PFSK-1 (cell line): ENCODE measurements around the gene DAND5.

ENCODE experiments used
- FOXP2 ChIP-seq: optimal IDR thresholded peaks from 2 replicates; pipeline ENCODE3; 2011; ENCODE audit warnings: borderline replicate concordance, control low read depth, inconsistent platforms; ENCODE audit not compliant: insufficient read depth; ENCODE audit errors: extremely low read length, extremely low read depth
- POLR2AphosphoS5 ChIP-seq: IDR thresholded peaks from 2 replicates; pipeline ENCODE4 v1.6.1; 2012; ENCODE audit warnings: low read depth, mild to moderate bottlenecking, control low read depth, low read length, moderate library complexity
- SIN3A ChIP-seq: IDR thresholded peaks from 2 replicates; pipeline ENCODE4 v1.6.1; 2012; ENCODE audit warnings: mild to moderate bottlenecking, low read length, moderate library complexity, borderline replicate concordance; ENCODE audit not compliant: insufficient read depth
- TAF1 ChIP-seq: IDR thresholded peaks from 2 replicates; pipeline ENCODE4 v1.6.1; 2012; ENCODE audit warnings: low read length, control low read depth, borderline replicate concordance; ENCODE audit not compliant: insufficient read depth
- TF ChIP-seq, protein P1 (sequence below), 2 experiments: IDR thresholded peaks; 2 replicates each; pipeline versions ENCODE4 v1.6.1 to v1.8.0; 2011 to 2012; ENCODE audit warnings: low read depth in 2 of 2, low read length in 2 of 2, control low read depth in 1 of 2, inconsistent platforms in 1 of 2, mild to moderate bottlenecking in 1 of 2, moderate library complexity in 1 of 2; ENCODE audit not compliant: insufficient read depth in 1 of 2

DAND5 gene

DNA sequence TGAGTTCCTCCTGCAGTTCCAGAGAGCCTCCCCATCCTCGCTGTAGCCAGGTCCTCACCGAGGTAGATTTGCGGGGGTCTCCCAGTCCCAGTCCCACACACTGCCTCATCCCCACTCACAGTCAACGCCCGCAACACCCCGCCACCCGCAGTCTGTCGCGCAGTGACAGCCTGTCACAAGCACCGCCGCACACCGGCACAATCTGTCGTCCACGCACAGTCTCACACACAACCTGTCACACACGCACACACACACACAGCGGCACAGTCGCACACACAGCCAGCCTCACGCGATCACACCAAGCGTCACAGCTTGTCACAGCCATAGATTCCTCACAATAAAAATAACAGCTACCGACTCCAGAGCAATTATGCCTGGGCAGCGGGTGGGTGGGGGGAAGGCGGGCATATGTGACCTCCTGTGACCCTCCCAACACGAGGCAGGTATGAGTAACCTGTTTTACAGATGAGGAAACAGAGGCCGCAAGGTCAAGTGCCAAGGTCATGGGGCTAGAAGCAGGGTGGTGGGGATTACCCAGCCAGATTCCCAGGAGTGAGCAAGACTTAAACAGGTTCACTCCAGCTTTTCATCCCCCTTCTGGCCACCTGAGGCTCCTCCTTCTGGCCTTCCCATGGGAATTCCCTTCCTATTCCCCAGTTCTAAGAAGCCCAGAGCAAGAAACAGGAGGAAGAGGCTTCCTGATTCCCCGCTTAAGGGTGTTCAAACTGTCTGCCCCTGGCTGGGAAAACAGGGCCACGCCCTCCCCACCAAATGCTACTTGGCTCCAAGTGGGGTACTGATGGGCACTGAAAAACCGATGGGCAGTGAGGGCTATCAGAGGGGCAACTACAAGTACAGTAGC lies 39.8 kb downstream of the DAND5 start:
- TF ChIP-seq, protein P1, sequence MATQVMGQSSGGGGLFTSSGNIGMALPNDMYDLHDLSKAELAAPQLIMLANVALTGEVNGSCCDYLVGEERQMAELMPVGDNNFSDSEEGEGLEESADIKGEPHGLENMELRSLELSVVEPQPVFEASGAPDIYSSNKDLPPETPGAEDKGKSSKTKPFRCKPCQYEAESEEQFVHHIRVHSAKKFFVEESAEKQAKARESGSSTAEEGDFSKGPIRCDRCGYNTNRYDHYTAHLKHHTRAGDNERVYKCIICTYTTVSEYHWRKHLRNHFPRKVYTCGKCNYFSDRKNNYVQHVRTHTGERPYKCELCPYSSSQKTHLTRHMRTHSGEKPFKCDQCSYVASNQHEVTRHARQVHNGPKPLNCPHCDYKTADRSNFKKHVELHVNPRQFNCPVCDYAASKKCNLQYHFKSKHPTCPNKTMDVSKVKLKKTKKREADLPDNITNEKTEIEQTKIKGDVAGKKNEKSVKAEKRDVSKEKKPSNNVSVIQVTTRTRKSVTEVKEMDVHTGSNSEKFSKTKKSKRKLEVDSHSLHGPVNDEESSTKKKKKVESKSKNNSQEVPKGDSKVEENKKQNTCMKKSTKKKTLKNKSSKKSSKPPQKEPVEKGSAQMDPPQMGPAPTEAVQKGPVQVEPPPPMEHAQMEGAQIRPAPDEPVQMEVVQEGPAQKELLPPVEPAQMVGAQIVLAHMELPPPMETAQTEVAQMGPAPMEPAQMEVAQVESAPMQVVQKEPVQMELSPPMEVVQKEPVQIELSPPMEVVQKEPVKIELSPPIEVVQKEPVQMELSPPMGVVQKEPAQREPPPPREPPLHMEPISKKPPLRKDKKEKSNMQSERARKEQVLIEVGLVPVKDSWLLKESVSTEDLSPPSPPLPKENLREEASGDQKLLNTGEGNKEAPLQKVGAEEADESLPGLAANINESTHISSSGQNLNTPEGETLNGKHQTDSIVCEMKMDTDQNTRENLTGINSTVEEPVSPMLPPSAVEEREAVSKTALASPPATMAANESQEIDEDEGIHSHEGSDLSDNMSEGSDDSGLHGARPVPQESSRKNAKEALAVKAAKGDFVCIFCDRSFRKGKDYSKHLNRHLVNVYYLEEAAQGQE (IDR thresholded peaks at IDR 0.05; ENCODE audit: insufficient read depth in 1 of 2, low read depth in 2 of 2, low read length in 2 of 2) = no peak
- no peak for TF ChIP-seq TAF1

DNA sequence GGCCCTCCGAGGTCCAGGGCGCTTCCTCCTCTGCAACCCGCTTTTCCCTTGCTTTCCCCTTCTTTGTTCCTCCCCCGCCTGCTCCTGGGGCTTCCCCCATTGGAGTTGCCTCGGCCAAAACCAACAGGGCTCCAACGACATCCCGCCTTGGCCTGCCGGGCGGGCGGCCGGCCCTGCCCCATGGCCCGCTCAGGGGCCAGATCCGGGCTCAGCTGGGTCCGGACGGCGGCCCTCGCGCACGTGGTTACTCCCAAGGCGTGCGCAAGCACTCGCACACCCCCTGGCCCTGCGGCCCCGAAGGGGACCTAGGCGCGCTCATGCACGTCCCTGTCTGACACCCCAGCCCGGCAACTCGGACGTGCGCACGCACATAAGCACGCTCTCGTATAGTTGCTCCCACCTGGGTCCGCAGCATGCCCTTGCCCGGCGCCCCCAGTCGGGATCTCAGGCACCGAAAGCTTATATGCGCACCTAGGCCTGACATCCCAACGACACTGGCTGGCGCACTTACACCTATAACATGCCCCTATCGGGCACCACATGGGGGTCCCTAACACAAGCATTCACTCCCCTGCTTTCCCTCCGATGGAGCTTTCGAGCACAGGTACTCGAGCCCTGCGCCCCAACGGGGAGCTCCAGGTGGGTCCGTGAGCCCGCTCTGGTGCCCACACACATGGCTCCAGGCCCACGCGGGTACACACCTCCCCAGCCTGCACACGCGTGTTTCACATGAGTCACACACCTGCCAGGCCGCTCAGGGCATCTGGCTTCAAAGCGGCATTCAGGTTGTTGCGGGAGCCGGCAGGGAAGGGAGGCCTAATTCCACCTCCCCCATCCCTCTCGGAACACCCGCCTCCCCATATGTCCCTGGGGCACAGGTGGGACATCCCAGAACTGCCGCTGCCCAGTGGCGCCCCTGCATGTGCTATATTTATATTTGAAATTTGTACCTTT lies 40.9 kb downstream of the DAND5 start:
- TF ChIP-seq TAF1 (no peak), SIN3A (no peak), POLR2AphosphoS5 (no peak)

DNA sequence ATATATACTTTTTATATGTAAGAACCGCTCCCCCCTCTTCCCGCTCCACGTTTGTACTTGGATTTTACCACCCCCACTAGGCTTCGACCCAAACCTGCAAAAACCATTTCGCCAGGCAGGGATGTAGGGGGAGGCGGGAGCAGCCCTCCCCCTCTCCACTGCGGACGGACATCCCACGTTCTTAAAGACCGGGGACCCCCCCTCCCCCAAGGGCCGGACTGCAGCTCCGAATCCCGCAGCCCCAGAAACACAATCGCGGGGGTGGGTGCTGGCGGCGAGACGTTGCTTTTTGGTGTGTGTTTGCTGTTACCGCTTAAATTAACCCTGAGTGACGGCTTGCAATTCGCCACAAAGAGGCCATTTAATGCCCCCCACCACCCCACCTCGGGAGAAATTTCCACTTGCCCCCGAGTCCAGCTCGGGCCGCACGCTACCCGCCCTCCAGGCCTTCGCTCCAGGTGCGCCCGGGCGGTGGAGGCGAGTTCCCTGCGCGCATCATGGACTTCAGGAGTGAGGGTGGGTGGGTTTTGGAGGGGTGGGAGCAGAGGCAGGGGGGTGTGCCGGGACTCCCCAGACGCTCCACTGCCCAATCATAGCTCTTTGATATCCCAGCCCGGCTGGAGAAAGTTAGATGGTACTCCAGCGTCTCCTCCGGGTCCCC lies 41.7 kb downstream of the DAND5 start:
- no peak for TF ChIP-seq POLR2AphosphoS5
- no peak for TF ChIP-seq TAF1
- TF ChIP-seq, protein P1 (IDR thresholded peaks at IDR 0.05; ENCODE audit: insufficient read depth in 1 of 2, low read depth in 2 of 2, low read length in 2 of 2) = no peak
- no peak for TF ChIP-seq FOXP2
- no peak for TF ChIP-seq SIN3A

DNA sequence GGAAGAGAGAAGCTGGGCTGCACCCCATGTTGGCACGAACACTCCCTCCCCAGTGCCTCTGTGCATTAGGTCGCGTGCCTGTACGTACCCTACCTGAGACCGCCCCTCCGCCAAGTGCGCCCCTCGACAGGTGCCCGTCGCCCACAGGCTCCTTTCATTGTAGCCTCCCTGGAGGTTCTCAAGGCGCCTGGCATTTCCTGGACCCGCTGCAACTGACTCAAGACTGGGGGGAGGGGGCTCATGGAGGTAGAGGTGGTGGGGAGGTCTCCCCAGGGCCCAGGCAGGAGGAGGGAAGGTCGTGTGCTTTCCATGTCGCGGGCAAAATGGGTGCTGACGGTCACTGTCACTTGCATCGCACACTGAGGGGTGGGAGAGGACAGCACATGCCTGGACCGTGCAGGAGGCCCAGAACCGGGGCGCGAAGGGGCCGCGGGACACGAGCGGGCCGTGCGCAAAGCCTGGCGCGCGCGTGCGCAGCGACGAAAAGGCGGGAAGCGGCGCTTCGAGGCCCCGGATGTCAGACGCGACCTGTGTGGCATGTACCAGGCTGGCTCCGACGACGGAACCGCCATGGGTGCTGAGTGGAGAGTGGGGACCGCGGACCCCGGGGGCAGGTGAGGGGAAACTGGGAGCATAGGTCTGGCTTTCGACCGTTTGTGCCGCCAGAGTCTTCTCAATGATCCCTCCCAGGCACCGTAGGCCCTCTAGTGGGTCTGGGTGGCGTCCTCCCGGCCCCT lies 42.4 kb downstream of the DAND5 start:
- TF ChIP-seq FOXP2 (no peak), SIN3A (no peak), POLR2AphosphoS5 (no peak), TAF1 (no peak)
- TF ChIP-seq, protein P1 (IDR thresholded peaks at IDR 0.05; ENCODE audit: insufficient read depth in 1 of 2, low read depth in 2 of 2, low read length in 2 of 2) = no peak

DNA sequence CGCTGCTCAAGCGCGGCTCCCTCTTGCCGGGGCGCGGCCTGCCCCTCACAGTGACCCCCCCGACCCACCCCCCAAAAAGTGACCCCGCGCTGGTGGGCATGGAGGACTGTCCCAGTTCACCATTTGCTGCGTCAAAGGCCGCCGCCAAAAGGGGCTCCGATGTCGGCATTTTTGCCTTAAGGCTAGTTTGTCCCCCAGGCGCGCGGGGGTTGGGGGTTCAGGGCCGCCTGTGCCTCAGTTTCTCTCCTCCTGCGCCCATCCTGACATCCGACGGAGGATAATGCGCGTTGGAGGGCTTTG lies 43.0 kb downstream of the DAND5 start:
- TF ChIP-seq TAF1 (no peak), POLR2AphosphoS5 (no peak), SIN3A (no peak), FOXP2 (no peak)
- TF ChIP-seq, protein P1 (IDR thresholded peaks at IDR 0.05; ENCODE audit: insufficient read depth in 1 of 2, low read depth in 2 of 2, low read length in 2 of 2) = no peak
